Tibial nerve (tissue), 4 donors: ENCODE measurements around the gene C16orf95. TPM values are rescaled to one million over a fixed set of nuclear protein-coding genes. Genes with fewer than 3 reads are reported as not detected.

Source experiments
- DNase-seq, 2 donors: peaks; one replicate each; pipeline ENCODE4 v3.0.0-alpha.2; 2019; ENCODE audit warnings: low spot score in 2 of 2
- H3K27ac ChIP-seq, 4 donors: fragments of 200-600 bp; sonication (generic) in 3 of 4; one replicate each; pipeline ENCODE4 v1.5.1; 2017 to 2019; ENCODE audit warnings: mild to moderate bottlenecking in 1 of 4
- H3K27me3 ChIP-seq, 2 donors: fragments of 200-600 bp; sonication (generic) in 1 of 2; one replicate each; pipeline versions ENCODE4 v1.5.1 to v1.6.0; 2017 to 2019
- H3K36me3 ChIP-seq, 3 donors: fragments of 200-600 bp; sonication (generic); one replicate each; pipeline ENCODE4 v1.5.1; 2018 to 2019
- H3K4me1 ChIP-seq, 4 donors: fragments of 200-600 bp; sonication (generic) in 3 of 4; one replicate each; pipeline ENCODE4 v1.5.1; 2017 to 2019
- H3K4me3 ChIP-seq, 4 donors: fragments of 200-600 bp; sonication (generic) in 3 of 4; one replicate each; pipeline ENCODE4 v1.5.1; 2017 to 2019; ENCODE audit warnings: mild to moderate bottlenecking in 1 of 4, moderate library complexity in 1 of 4
- H3K9me3 ChIP-seq, 4 donors: fragments of 200-600 bp; sonication (generic) in 3 of 4; one replicate each; pipeline ENCODE4 v1.5.1; 2017 to 2019
- CTCF ChIP-seq, 5 experiments: fragments of 200-600 bp in 3 of 5; fragments of 450-650 bp in 2 of 5; sonication (generic) in 3 of 5; IDR thresholded peaks; one replicate each; pipeline ENCODE4 v1.5.1; 2016 to 2019; ENCODE audit warnings: antibody characterized with exemption in 5 of 5, mild to moderate bottlenecking in 3 of 5, moderate library complexity in 2 of 5
- EP300 ChIP-seq, 2 donors: sonication (generic); formaldehyde crosslinking; IDR thresholded peaks; one replicate each; pipeline ENCODE4 v1.6.1; 2017; ENCODE audit warnings: antibody characterized with exemption in 2 of 2, mild to moderate bottlenecking in 1 of 2
- POLR2A ChIP-seq, 2 donors: fragments of 450-650 bp; IDR thresholded peaks; one replicate each; pipeline ENCODE4 v1.6.1; 2017; ENCODE audit warnings: antibody characterized with exemption in 2 of 2, mild to moderate bottlenecking in 2 of 2, moderate library complexity in 2 of 2
- WGBS, 2 donors: methylation state at CpG; one replicate each; pipeline ENCODE4 v1.1.5; 2018; 5-methylcytosine and 5-hydroxymethylcytosine counted together
- total RNA-seq, 4 donors: library from RNA; depleted of rRNA; stranded (reverse); fragments of >200 nt; gene quantifications; one replicate each; pipeline ENCODE4 v1.1.0, GENCODE V29; 2016

Gene C16orf95
- total RNA-seq, 4 donors from 2014 or later, result 0.44 to 9.8 (median 2.6) TPM

- H3K9me3 ChIP-seq, result no peaks in the 10 kb centered on the region
- 92 to 96% methylated on average over 29 to 37 of the region's 41 CpGs for whole genome bisulfite sequencing, 2 donors
- no peak overlapping the region for H3K27ac ChIP-seq
- no peak for TF ChIP-seq CTCF (IDR thresholded peaks at IDR 0.05)
- TF ChIP-seq POLR2A (IDR thresholded peaks at IDR 0.05), result no peak
- no peak for TF ChIP-seq EP300 (IDR thresholded peaks at IDR 0.05)
- peaks cover 2 to 95% (median 21%) of the 10 kb centered on the region in 3 donors for H3K36me3 ChIP-seq
- H3K4me1 ChIP-seq, result peaks cover 0 to 4% (median 0%) of the 10 kb centered on the region in 4 donors
- DNase-seq, result no peak
- no peak overlapping the region for H3K4me3 ChIP-seq
- H3K27me3 ChIP-seq, result no peaks in the 10 kb centered on the region
These were observed 16.6 kb upstream of the C16orf95 start for GRCh38 chr16:87333581-87334331.

- H3K4me1 ChIP-seq, result peaks cover 0 to 4% (median 0%) of the 10 kb centered on the region in 4 donors
- H3K27me3 ChIP-seq, result no peaks in the 10 kb centered on the region
- H3K27ac ChIP-seq, result no peak overlapping the region
- no peak for DNase-seq
- no peak overlapping the region for H3K4me3 ChIP-seq
- peaks cover 2 to 95% (median 21%) of the 10 kb centered on the region in 3 donors for H3K36me3 ChIP-seq
- TF ChIP-seq EP300 (IDR thresholded peaks at IDR 0.05) (no peak), CTCF (IDR thresholded peaks at IDR 0.05) (no peak), POLR2A (IDR thresholded peaks at IDR 0.05) (no peak)
- 76 to 85% methylated on average over 14 to 15 of the region's 15 CpGs for WGBS, 2 donors
- H3K9me3 ChIP-seq, result no peaks in the 10 kb centered on the region
These were observed 15.9 kb upstream of the C16orf95 start for GRCh38 chr16:87333101-87333500.

- DNase-seq, result no peak
- Histone ChIP-seq H3K27ac (no peak overlapping the region), H3K4me3 (no peak overlapping the region), H3K9me3 (no peaks in the 10 kb centered on the region), H3K4me1 (peaks cover 0 to 5% (median 0%) of the 10 kb centered on the region in 4 donors), H3K27me3 (no peaks in the 10 kb centered on the region), H3K36me3 (peaks cover 2 to 96% (median 21%) of the 10 kb centered on the region in 3 donors)
- WGBS, 2 donors, result 83 to 84% methylated on average over 10 of the region's 10 CpGs
- TF ChIP-seq CTCF (IDR thresholded peaks at IDR 0.05) (no peak), EP300 (IDR thresholded peaks at IDR 0.05) (no peak), POLR2A (IDR thresholded peaks at IDR 0.05) (no peak)
These were observed 15.0 kb upstream of the C16orf95 start for GRCh38 chr16:87332150-87332549.

- WGBS, 2 donors, result 81 to 82% methylated on average over 31 of the region's 31 CpGs
- H3K4me3 ChIP-seq, result no peak overlapping the region
- H3K36me3 ChIP-seq, result peaks cover 2 to 97% (median 21%) of the 10 kb centered on the region in 3 donors
- TF ChIP-seq POLR2A (IDR thresholded peaks at IDR 0.05), result no peak
- TF ChIP-seq CTCF (IDR thresholded peaks at IDR 0.05), result no peak
- no peak for TF ChIP-seq EP300 (IDR thresholded peaks at IDR 0.05)
- no peak for DNase-seq
- H3K27ac ChIP-seq, result no peak overlapping the region
- peaks cover 0 to 13% (median 0%) of the 10 kb centered on the region in 4 donors for H3K4me1 ChIP-seq
- no peaks in the 10 kb centered on the region for H3K9me3 ChIP-seq
- no peaks in the 10 kb centered on the region for H3K27me3 ChIP-seq
These were observed 14.1 kb upstream of the C16orf95 start for GRCh38 chr16:87331241-87331801.

- Histone ChIP-seq H3K4me3 (no peak overlapping the region), H3K9me3 (no peaks in the 10 kb centered on the region), H3K27me3 (no peaks in the 10 kb centered on the region), H3K27ac (no peak overlapping the region), H3K4me1 (peaks cover 0 to 20% (median 0%) of the 10 kb centered on the region in 4 donors), H3K36me3 (peaks cover 2 to 90% (median 18%) of the 10 kb centered on the region in 3 donors)
- TF ChIP-seq POLR2A (IDR thresholded peaks at IDR 0.05) (no peak), EP300 (IDR thresholded peaks at IDR 0.05) (no peak), CTCF (IDR thresholded peaks at IDR 0.05) (no peak)
- no peak for DNase-seq
- 82 to 92% methylated on average over 15 of the region's 15 CpGs for WGBS, 2 donors
These were observed 13.5 kb upstream of the C16orf95 start for GRCh38 chr16:87330646-87331045.
